IMR-90 (cell line): ENCODE results near the gene CPLX1.

ENCODE experiments used
- CEBPB ChIP-seq: IDR thresholded peaks from 2 replicates; pipeline ENCODE4 v1.6.1; 2012; ENCODE audit warnings: low read depth, low read length, improper control_type of control experiment
- CTCF ChIP-seq: conservative IDR thresholded peaks from 2 replicates; pipeline ENCODE4 v1.5.1; 2012; ENCODE audit warnings: mild to moderate bottlenecking, low read depth, low read length, improper control_type of control experiment
- FOS ChIP-seq: fragments of 150-350 bp; IDR thresholded peaks from 2 replicates; pipeline ENCODE4 v1.6.1; 2016; ENCODE audit warnings: low read depth, low read length
- MAFK ChIP-seq: IDR thresholded peaks from 2 replicates; pipeline ENCODE4 v1.6.1; 2012; ENCODE audit warnings: low read depth, low read length, improper control_type of control experiment
- POLR2A ChIP-seq: IDR thresholded peaks from 2 replicates; pipeline ENCODE4 v1.6.1; 2012; ENCODE audit warnings: mild to moderate bottlenecking, low read depth, low read length
- RAD21 ChIP-seq: IDR thresholded peaks from 2 replicates; pipeline ENCODE4 v1.6.1; 2012; ENCODE audit warnings: low read length, improper control_type of control experiment
- SMC3 ChIP-seq: fragments of 150-350 bp; IDR thresholded peaks from 2 replicates; pipeline ENCODE4 v1.6.1; 2016; ENCODE audit warnings: low read depth, mild to moderate bottlenecking, antibody characterized with exemption, low read length, moderate library complexity

- TF ChIP-seq CTCF (no peak), FOS (no peak), POLR2A (no peak), MAFK (no peak), RAD21 (no peak), SMC3 (no peak), CEBPB (no peak)
Observed at GRCh38 chr4:820230-821172, 5.4 kb downstream of the CPLX1 start.
